Measurements from ENCODE around the gene CNDP2. TPM values are rescaled to one million over a fixed set of nuclear protein-coding genes. Genes with fewer than 3 reads are reported as not detected.
"Not testable (repeated sequence)": the region's sequence is repeated elsewhere in the genome, so short reads cannot be mapped to it uniquely, and the experiment has no call there.

The CNDP2 gene
- total RNA-seq, 2 experiments from 2014 or later = 145 to 163 TPM

GRCh38 chr18:74518456-74519295 is 22.5 kb downstream of the CNDP2 start:
- H3K36me3 Mint-ChIP-seq (ENCODE audit: low read depth) = peaks cover 21% of the 10 kb centered on the region
- CTCF ChIA-PET = interaction anchor here (0.5 to 1.3 kb wide), 4 partner anchors 12 to 311 kb away, joined by 3 read pairs; no protein-coding TSS in a partner anchor
- no peak overlapping the region for H3K4me3 Mint-ChIP-seq
- no peaks in the 10 kb centered on the region for H3K9me3 Mint-ChIP-seq
- H3K4me1 Mint-ChIP-seq = no peaks in the 10 kb centered on the region
- no peaks in the 10 kb centered on the region for H3K27me3 Mint-ChIP-seq
- H3K27ac Mint-ChIP-seq = no peak overlapping the region
- POLR2A ChIA-PET = no interaction called here
- DNase-seq = no peak

GRCh38 chr18:74519320-74520095 is 23.3 kb downstream of the CNDP2 start:
- Mint-ChIP-seq H3K9me3 (no peaks in the 10 kb centered on the region), H3K27me3 (no peaks in the 10 kb centered on the region), H3K4me1 (peaks cover 3% of the 10 kb centered on the region), H3K27ac (no peak overlapping the region), H3K4me3 (no peak overlapping the region), H3K36me3 (ENCODE audit: low read depth) (peaks cover 21% of the 10 kb centered on the region)
- ChIA-PET CTCF (interaction anchor here (1.0 kb wide), 1 partner anchor 27 kb away, joined by 3 read pairs; no protein-coding TSS in a partner anchor), POLR2A (no interaction called here)
- DNase-seq = no peak

- H3K27ac Mint-ChIP-seq = no peak overlapping the region
Observed at GRCh38 chr18:74520096-74520833, 24.1 kb downstream of the CNDP2 start.

GRCh38 chr18:74521068-74521725 is 25.0 kb downstream of the CNDP2 start:
- ChIA-PET CTCF (interaction anchor here (1.3 kb wide), 1 partner anchor 9 kb away, joined by 3 read pairs; no protein-coding TSS in a partner anchor), POLR2A (no interaction called here)
- Mint-ChIP-seq H3K27ac (no peak overlapping the region), H3K9me3 (no peaks in the 10 kb centered on the region), H3K36me3 (ENCODE audit: low read depth) (peaks cover 21% of the 10 kb centered on the region), H3K4me1 (peaks cover 3% of the 10 kb centered on the region), H3K4me3 (no peak overlapping the region), H3K27me3 (peaks cover under 1% of the 10 kb centered on the region)
- no peak for DNase-seq

More at GRCh38 chr18:74520096-74520833, 24.1 kb downstream of the CNDP2 start:
- Mint-ChIP-seq H3K4me1 (peaks cover 3% of the 10 kb centered on the region), H3K36me3 (ENCODE audit: low read depth) (peaks cover 21% of the 10 kb centered on the region), H3K9me3 (no peaks in the 10 kb centered on the region), H3K4me3 (no peak overlapping the region), H3K27me3 (no peaks in the 10 kb centered on the region)
- POLR2A ChIA-PET = no interaction called here
- CTCF ChIA-PET = no interaction called here
- DNase-seq = no peak

- no peak for DNase-seq
- peaks cover 3% of the 10 kb centered on the region for H3K4me1 Mint-ChIP-seq
- no peak overlapping the region for H3K4me3 Mint-ChIP-seq
- no peaks in the 10 kb centered on the region for H3K9me3 Mint-ChIP-seq
- no peak overlapping the region for H3K27ac Mint-ChIP-seq
- H3K36me3 Mint-ChIP-seq (ENCODE audit: low read depth) = peaks cover 13% of the 10 kb centered on the region
- POLR2A ChIA-PET = no interaction called here
- peaks cover 14% of the 10 kb centered on the region for H3K27me3 Mint-ChIP-seq
- CTCF ChIA-PET = interaction anchor here (0.9 to 1.1 kb wide), 2 partner anchors 24 to 29 kb away, joined by 3 read pairs; no protein-coding TSS in a partner anchor
Observed at GRCh38 chr18:74522635-74523548, 26.7 kb downstream of the CNDP2 start.

GRCh38 chr18:74524097-74524496 is 27.9 kb downstream of the CNDP2 start:
- CTCF ChIA-PET = interaction anchor here (0.7 to 1.1 kb wide), 2 partner anchors 25 to 52 kb away, joined by 3 to 4 read pairs; no protein-coding TSS in a partner anchor
- H3K4me3 Mint-ChIP-seq = no peak overlapping the region
- H3K9me3 Mint-ChIP-seq = no peaks in the 10 kb centered on the region
- peaks cover 13% of the 10 kb centered on the region for H3K36me3 Mint-ChIP-seq (ENCODE audit: low read depth)
- H3K4me1 Mint-ChIP-seq = peaks cover 3% of the 10 kb centered on the region
- peaks cover 23% of the 10 kb centered on the region for H3K27me3 Mint-ChIP-seq
- H3K27ac Mint-ChIP-seq = no peak overlapping the region
- no peak for DNase-seq
- POLR2A ChIA-PET = no interaction called here

- POLR2A ChIA-PET; H3K4me1 Mint-ChIP-seq; H3K36me3 Mint-ChIP-seq (ENCODE audit: low read depth); DNase-seq; H3K4me3 Mint-ChIP-seq; H3K9me3 Mint-ChIP-seq; H3K27ac Mint-ChIP-seq: not testable (repeated sequence)
- CTCF ChIA-PET = interaction anchor here (0.7 kb wide), 1 partner anchor 53 kb away, joined by 4 read pairs; no protein-coding TSS in a partner anchor
- peaks cover 24% of the 10 kb centered on the region for H3K27me3 Mint-ChIP-seq
Observed at GRCh38 chr18:74524915-74525314, 28.8 kb downstream of the CNDP2 start.

- H3K27me3 Mint-ChIP-seq = peaks cover 24% of the 10 kb centered on the region
- H3K9me3 Mint-ChIP-seq = no peaks in the 10 kb centered on the region
- H3K4me1 Mint-ChIP-seq = peaks cover 3% of the 10 kb centered on the region
- DNase-seq = no peak
- POLR2A ChIA-PET = no interaction called here
- CTCF ChIA-PET = no interaction called here
- H3K36me3 Mint-ChIP-seq (ENCODE audit: low read depth) = no peaks in the 10 kb centered on the region
- H3K4me3 Mint-ChIP-seq = no peak overlapping the region
- no peak overlapping the region for H3K27ac Mint-ChIP-seq
Observed at GRCh38 chr18:74525741-74526140, 29.6 kb downstream of the CNDP2 start.

GRCh38 chr18:74526488-74526887 is 30.3 kb downstream of the CNDP2 start:
- no peak overlapping the region for H3K4me3 Mint-ChIP-seq
- no peaks in the 10 kb centered on the region for H3K36me3 Mint-ChIP-seq (ENCODE audit: low read depth)
- no peaks in the 10 kb centered on the region for H3K9me3 Mint-ChIP-seq
- CTCF ChIA-PET = no interaction called here
- no peak for DNase-seq
- H3K27ac Mint-ChIP-seq = no peak overlapping the region
- H3K27me3 Mint-ChIP-seq = peaks cover 24% of the 10 kb centered on the region
- POLR2A ChIA-PET = no interaction called here
- H3K4me1 Mint-ChIP-seq = peaks cover 3% of the 10 kb centered on the region

- peaks cover 3% of the 10 kb centered on the region for H3K4me1 Mint-ChIP-seq
Observed at GRCh38 chr18:74528478-74528877, 32.3 kb downstream of the CNDP2 start.

GRCh38 chr18:74528913-74529312 is 32.8 kb downstream of the CNDP2 start:
- H3K4me1 Mint-ChIP-seq = peaks cover 3% of the 10 kb centered on the region
- DNase-seq = no peak
- no peaks in the 10 kb centered on the region for H3K36me3 Mint-ChIP-seq (ENCODE audit: low read depth)
- POLR2A ChIA-PET = no interaction called here
- peaks cover 24% of the 10 kb centered on the region for H3K27me3 Mint-ChIP-seq
- H3K9me3 Mint-ChIP-seq = no peaks in the 10 kb centered on the region
- no peak overlapping the region for H3K27ac Mint-ChIP-seq
- CTCF ChIA-PET = no interaction called here
- H3K4me3 Mint-ChIP-seq = no peak overlapping the region

More at GRCh38 chr18:74528478-74528877, 32.3 kb downstream of the CNDP2 start:
- peaks cover 24% of the 10 kb centered on the region for H3K27me3 Mint-ChIP-seq
- H3K27ac Mint-ChIP-seq = no peak overlapping the region
- no peak for DNase-seq
- CTCF ChIA-PET = no interaction called here
- H3K9me3 Mint-ChIP-seq = no peaks in the 10 kb centered on the region
- H3K36me3 Mint-ChIP-seq (ENCODE audit: low read depth) = no peaks in the 10 kb centered on the region
- no peak overlapping the region for H3K4me3 Mint-ChIP-seq
- POLR2A ChIA-PET = no interaction called here
